OCI-LY3 (cell line): ENCODE data around the gene RMI2.

Experiments used
- H2AFZ ChIP-seq: fragments of 200-600, 300-600 bp; shearing (Covaris generic); 2 replicates; pipeline ENCODE4 v1.6.0; 2014; ENCODE audit warnings: antibody characterized with exemption, low read depth, low read length
- H3K27ac ChIP-seq: fragments of 200-600, 300-600 bp; sonication (generic); 2 replicates; pipeline ENCODE4 v1.5.1; 2014; ENCODE audit warnings: mild to moderate bottlenecking, low read length, moderate library complexity, mixed read lengths
- H3K27me3 ChIP-seq: fragments of 200-600, 300-600 bp; sonication (generic); 2 replicates; pipeline ENCODE4 v1.6.1; 2014; ENCODE audit warnings: low read depth, low read length, mixed read lengths
- H3K36me3 ChIP-seq: fragments of 200-600, 300-600 bp; sonication (generic); replicated peaks from 2 replicates; pipeline ENCODE3; 2014; ENCODE audit warnings: low read depth, low read length, mixed read lengths
- H3K4me1 ChIP-seq: fragments of 300-600, 200-600 bp; sonication (generic); 2 replicates; pipeline ENCODE4 v1.6.1; 2014; ENCODE audit warnings: low read length, mixed read lengths
- H3K4me2 ChIP-seq: fragments of 200-600, 300-600 bp; sonication (generic); 2 replicates; pipeline ENCODE4 v1.6.1; 2014; ENCODE audit warnings: low read length, mixed read lengths
- H3K4me3 ChIP-seq: fragments of 300-600, 200-600 bp; sonication (generic); 2 replicates; pipeline ENCODE4 v1.5.1; 2014; ENCODE audit warnings: antibody characterized with exemption, mild to moderate bottlenecking, low read length, moderate library complexity
- H3K79me2 ChIP-seq: fragments of 300-600, 200-600 bp; shearing (Covaris generic); 2 replicates; pipeline ENCODE4 v1.6.1; 2014; ENCODE audit warnings: mild to moderate bottlenecking, low read length, mixed read lengths
- H3K9ac ChIP-seq: fragments of 300-600, 200-600 bp; shearing (Covaris generic); 2 replicates; pipeline ENCODE4 v1.6.0; 2014; ENCODE audit warnings: mild to moderate bottlenecking, low read length, moderate library complexity
- H3K9me3 ChIP-seq: fragments of 200-600, 300-600 bp; shearing (Covaris generic); 2 replicates; pipeline ENCODE4 v1.6.1; 2014; ENCODE audit warnings: low read length, mixed read lengths; ENCODE audit not compliant: insufficient read depth
- H4K20me1 ChIP-seq: fragments of 200-600, 300-600 bp; sonication (generic); 2 replicates; pipeline ENCODE4 v1.6.1; 2016; ENCODE audit warnings: low read length, mixed read lengths; ENCODE audit not compliant: insufficient read depth
- EZH2phosphoT487 ChIP-seq: fragments of 200-600 bp; shearing (Covaris generic); IDR thresholded peaks from 2 replicates; pipeline ENCODE4 v1.6.1; 2018; ENCODE audit warnings: antibody characterized with exemption, mixed run types, low read depth
- TF ChIP-seq, protein P1 (sequence below): fragments of 200-600, 300-600 bp; sonication (generic); IDR thresholded peaks from 2 replicates; pipeline ENCODE4 v1.5.1; 2014; ENCODE audit warnings: antibody characterized with exemption, low read length, low read depth

The RMI2 gene

GRCh38 chr16:11399261-11399831 is 54.1 kb downstream of the RMI2 start:
- H2AFZ ChIP-seq, result no peak overlapping the region
- TF ChIP-seq, protein P1, sequence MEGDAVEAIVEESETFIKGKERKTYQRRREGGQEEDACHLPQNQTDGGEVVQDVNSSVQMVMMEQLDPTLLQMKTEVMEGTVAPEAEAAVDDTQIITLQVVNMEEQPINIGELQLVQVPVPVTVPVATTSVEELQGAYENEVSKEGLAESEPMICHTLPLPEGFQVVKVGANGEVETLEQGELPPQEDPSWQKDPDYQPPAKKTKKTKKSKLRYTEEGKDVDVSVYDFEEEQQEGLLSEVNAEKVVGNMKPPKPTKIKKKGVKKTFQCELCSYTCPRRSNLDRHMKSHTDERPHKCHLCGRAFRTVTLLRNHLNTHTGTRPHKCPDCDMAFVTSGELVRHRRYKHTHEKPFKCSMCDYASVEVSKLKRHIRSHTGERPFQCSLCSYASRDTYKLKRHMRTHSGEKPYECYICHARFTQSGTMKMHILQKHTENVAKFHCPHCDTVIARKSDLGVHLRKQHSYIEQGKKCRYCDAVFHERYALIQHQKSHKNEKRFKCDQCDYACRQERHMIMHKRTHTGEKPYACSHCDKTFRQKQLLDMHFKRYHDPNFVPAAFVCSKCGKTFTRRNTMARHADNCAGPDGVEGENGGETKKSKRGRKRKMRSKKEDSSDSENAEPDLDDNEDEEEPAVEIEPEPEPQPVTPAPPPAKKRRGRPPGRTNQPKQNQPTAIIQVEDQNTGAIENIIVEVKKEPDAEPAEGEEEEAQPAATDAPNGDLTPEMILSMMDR, result no peak
- no peak for TF ChIP-seq EZH2phosphoT487
- no peak overlapping the region for H3K4me3 ChIP-seq

DNA sequence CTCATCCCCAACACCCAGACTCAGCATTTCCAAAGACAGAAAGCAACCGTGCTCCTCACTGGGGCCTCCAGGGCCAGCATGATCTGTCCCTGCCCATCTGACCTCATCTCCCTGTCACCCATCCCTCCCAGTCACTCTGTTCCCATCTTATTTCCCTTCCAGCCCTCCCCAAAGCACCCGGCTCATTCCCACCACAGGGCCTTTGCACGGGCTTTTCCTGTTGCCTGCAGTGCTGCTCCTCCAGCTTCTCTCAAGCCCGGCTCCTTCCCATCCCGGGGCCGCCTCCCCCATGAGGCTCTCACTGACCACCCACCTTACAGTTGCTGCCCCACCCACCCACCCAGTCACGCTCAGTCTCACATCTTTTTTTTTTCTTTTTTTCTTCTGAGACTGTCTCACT is 54.8 kb downstream of the RMI2 start:
- Histone ChIP-seq H2AFZ (no peak overlapping the region), H4K20me1 (no peaks in the 10 kb centered on the region), H3K27me3 (peaks cover 7% of the 10 kb centered on the region; the same call in 1 of the 2 replicates), H3K27ac (no peak overlapping the region), H3K4me1 (peaks cover 10% of the 10 kb centered on the region), H3K36me3 (no peaks in the 10 kb centered on the region), H3K4me2 (no peak overlapping the region), H3K79me2 (no peaks in the 10 kb centered on the region), H3K9ac (no peak overlapping the region), H3K9me3 (no peaks in the 10 kb centered on the region), H3K4me3 (no peak overlapping the region)
- TF ChIP-seq, protein P1, result no peak
- TF ChIP-seq EZH2phosphoT487, result no peak

More at GRCh38 chr16:11399261-11399831, 54.1 kb downstream of the RMI2 start:
- no peaks in the 10 kb centered on the region for H3K79me2 ChIP-seq
- H3K27me3 ChIP-seq, result peaks cover 7% of the 10 kb centered on the region; the same call in 1 of the 2 replicates
- H3K9ac ChIP-seq, result no peak overlapping the region
- no peaks in the 10 kb centered on the region for H4K20me1 ChIP-seq
- no peak overlapping the region for H3K27ac ChIP-seq
- H3K36me3 ChIP-seq, result no peaks in the 10 kb centered on the region
- H3K4me2 ChIP-seq, result no peak overlapping the region
- H3K9me3 ChIP-seq, result no peaks in the 10 kb centered on the region
- H3K4me1 ChIP-seq, result peaks cover 14% of the 10 kb centered on the region
